Stromal cell of bone marrow (primary cell): Measurements from ENCODE around the gene RMND1.
"Not testable (repeated sequence)": the region's sequence is repeated elsewhere in the genome, so short reads cannot be mapped to it uniquely, and the experiment has no call there.

ENCODE experiments used
- DNase-seq: peaks from one replicate; pipeline ENCODE4 v3.0.0-alpha.2; 2012; ENCODE audit warnings: low read depth

Gene RMND1

DNA sequence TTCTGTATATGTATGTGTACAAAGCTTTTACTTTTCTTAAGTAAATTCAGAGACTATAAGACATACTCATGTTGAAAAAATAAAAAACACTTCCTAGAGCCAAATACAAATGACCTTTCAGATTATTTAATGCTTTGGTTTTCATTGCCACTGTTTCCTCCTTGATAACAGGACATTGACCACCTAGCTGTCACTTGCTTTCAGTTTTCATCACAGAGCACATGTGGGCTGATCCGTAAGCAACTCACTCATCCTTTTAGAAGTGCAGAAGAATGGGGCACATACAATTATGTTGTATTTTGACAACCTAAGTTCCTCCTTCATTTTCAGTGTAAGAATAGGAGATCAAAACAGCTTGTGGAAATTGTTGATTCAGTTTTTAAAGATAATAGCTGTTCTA is 66.7 kb downstream of the RMND1 start:
- no peak for DNase-seq

DNA sequence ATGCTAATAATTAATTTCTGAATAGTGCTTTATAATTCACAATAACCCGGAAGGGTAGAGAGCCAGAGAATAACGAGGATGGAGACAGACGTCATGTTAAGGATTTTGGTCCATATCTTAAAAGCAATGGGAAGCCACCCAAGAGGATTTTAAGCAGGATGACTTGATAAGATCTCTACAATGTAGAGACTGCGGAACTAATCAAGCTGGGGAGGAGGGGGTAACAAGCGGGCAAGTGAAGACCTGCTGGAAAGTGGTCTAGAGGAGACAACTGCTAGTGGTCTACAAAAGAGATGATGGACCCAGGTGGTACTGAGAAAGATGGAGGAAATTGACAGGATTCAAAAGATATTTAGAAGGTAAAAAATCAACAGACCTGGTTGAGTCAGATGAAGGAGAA is 67.8 kb downstream of the RMND1 start:
- no peak for DNase-seq

DNA sequence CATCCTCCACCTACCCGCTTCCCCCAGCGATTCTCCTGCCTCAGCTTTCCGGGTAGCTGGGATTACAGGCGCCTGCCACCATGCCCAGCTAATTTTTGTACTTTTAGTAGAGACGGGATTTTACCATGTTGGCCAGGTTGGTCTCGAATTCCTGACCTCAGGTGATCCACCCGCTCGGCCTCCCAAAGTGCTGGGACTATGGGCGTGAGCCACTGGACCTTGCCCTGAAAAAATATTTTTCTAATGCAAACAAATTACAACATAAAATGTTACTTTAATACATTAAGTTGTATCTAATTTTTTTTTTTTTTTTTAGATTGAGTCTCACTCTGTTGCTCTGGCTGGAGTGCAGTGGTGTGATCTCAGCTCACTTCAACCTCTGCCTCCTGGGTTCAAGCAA is 69.3 kb downstream of the RMND1 start:
- DNase-seq, result not testable (repeated sequence)

DNA sequence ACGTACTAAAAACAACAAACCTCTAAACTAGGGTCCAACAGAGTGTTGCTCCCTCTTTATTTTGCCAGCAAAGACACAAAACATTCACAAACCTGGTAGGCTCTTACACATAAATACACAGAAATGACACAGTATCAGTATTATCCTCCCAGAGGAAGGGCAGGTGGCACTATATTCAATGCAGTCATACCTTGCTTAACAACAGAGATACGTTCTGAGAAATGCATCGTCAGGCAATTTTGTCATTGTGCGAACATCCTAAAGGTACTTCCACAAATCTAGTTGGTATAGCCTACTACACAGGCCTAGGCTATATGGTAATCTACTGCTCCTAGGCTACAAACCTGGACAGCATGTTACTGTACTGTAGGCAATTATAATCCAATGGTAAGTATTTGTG is 70.2 kb downstream of the RMND1 start:
- DNase-seq, result no peak

DNA sequence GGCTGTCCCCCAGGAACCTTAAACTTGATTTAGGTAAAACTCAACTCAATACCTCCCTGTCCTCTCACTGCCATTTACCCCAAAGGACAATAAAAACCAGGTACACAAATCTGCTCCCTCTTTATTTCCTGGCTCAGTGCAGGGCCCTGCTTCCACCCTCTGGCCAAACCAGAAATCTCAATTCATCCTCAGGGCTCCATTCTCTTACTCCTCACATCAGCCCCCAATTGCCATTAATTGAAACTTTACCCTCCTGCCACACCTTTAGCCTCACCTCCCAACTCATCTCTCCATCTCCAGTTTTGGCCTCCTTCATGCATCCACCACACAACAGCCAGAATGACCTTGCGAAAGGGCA is 71.1 kb downstream of the RMND1 start:
- no peak for DNase-seq

DNA sequence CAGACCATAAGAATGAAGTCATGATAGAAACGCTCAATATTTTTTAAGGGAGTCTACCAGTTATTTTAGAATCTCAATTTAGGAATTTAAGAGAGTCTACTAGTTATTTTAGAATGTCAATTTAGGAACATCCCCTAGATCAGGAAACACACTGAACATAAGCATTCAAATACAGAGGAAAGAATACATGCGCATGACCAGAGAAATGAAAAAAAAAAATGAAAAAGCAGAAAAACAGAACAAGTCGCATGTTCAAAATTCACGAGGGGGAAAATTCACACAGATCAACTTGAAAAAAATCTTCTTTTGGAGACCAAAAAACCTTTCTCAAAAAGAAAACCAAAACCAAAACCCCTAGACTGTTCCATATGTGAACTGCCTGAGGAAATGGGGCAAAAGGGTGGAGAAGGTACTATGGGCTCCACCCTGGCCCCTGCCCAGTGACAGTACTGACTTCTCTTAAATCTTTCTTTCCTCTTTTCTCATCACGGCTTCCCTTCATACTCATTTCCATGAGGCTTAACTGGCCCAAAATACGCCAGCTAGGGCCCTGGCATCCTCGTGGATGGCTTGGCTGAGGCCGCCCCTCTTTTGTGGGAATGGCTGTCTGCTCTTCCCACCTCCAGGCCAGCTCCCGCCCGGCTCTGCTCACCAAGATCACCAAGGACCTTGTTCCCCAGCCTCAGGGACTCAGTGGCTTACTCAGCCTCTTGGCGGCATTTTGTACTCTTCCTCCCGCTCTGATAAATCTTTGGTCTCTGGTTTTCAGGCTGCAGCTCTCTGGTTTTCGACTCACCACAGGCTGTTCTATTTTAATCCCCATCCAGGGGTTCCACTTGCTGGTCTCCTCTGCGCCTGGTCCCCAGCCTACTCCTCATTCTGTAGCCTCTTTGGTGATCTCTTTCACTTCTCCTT is 71.7 kb downstream of the RMND1 start:
- DNase-seq, result no peak

DNA sequence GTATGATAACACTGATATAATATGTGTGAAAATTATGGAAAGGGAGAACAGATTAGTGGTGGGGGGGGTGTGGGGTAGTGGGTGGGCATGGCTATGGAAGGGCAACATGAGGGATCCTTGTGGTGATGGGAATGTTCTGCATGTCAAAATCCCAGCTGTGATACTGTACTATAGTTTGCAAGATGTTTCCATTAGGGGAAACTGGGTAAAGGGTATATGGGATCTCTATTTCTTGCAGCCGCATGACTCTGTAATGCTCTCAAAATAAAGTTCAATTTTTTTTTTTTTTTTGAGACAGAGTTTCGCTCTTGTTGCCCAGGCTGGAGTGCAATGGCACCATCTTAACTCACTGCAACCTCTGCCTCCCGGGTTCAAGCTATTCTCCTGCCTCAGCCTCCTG is 74.8 kb downstream of the RMND1 start:
- DNase-seq, result no peak

DNA sequence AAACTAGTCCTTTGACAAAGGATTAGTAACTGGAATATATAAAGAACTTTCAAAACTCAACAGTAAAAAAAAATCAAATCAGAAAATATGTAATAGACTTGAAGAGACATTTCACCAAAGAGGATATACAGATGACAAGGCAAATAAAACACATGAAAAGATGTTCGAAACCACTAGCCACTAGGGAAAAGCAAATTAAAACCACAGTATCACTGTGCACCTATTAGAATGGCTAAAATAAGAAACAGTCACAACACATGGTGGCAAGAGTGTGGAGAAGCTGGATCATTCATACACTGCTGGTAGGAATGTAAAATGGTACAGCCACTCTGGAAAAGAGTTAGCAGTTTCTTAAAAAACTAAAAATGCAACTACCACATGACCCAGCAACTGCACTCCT is 75.5 kb downstream of the RMND1 start:
- DNase-seq, result no peak

DNA sequence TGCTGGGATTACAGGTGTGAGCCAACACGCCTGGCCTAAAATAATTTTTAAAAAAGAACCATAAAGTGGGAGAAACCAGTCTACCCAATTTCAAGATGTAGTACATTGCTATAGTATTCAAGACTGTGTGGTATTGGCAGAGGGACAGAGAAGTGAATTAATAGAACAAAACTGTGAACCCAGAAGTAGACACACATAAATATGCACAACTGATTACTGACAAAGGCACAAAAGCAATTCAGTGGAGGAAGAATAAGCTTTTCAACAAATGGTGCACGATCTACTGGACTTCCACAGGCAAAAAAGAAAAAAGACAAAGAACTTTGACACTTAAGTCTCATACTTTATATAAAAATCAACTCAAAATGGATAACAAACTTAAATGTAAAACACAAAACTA is 76.1 kb downstream of the RMND1 start:
- DNase-seq, result no peak

DNA sequence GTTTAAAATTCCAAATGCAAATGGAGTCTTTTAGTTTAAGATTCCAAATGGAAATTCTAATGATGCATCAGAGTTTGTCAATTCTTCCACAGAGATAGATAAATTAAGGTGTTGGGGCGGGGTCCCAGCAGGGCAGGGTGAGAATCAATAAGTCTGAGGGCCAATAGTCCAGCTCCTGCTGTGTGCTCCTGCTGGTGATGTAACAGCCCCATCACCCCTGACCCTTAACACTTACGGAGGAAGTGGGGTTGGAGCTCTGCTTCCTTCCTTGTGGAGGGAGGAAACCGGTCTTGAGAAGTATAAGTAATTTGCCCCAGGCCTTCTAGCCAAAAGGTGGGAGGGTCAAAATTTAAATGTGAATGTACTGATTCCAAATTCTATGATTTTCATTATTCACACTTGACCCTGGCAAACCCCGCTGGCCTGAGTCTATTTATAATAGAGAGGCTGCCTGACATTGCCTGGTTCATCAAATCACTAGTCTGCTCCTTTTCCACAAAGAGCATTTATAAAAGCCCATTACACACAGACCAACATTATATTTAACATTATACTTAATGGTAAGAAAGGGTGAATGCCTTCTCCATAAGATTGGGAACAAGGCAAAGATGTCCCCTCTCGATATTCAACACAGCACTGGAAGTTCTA is 77.8 kb downstream of the RMND1 start:
- DNase-seq, result no peak

DNA sequence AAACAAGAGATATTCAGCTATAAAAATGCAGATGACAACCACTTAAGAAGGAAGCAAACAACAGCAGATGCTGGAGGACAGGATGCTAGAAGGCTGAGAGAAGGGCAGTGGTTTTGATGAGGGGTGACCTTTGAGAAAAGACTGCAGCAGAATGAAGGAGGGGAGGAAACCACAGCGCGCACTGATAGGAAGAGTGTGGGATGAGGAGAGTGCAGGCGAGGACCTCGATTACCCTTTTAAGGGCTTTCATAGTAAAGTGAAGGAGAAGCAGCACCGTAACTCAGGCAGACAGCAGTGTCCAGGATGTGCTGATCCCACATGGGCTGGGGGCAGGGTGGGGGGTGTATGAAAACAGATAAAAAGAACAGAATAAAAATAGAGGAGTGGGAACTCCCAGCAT is 79.8 kb downstream of the RMND1 start:
- DNase-seq, result no peak

DNA sequence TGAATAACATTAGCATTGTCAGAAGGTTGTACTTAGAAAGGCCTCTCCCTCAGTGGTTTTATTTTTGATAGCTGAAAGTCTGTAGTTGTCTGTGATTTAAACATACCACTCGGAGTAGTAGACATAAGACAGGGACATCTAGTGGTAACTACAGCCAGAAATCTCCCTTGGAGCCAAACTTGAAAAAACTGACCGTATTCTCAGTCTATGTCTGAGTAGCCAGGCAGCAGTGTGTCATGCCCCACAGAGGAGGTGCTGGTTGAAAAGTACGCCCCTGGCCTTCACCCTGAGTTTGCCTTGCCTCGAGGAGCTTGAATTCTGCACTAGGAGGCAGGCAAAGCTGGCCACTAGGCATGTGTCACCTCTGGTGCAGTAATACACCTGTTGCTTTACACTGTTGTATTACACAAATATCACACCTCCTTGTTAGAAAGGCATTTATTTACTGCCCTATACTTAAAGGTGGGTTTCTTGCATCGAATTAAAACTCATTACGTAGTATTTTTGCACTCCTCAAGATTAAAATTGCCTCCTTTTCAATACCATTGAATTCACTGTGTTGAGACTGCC is 81.3 kb downstream of the RMND1 start:
- peak; percentile 23 for DNase-seq

DNA sequence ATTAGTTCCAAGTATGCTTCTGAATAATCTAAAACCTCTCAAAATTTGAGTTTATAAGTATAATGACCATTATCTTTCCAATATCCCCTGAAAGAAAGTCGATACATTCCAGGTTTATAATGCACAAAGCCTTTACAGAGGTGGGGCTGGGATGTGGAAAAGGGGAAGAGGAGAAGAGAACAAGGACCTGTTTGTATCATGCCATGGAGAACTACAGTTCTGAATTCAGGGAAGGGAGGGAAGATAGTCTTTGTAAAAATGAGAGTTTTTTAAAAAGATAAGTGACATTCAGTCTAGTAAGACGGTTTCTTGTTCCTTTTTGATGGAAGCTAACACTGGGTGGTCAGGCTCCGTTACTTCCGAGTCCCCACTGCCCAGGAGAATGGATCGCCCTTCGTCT is 86.7 kb downstream of the RMND1 start:
- DNase-seq, result no peak

DNA sequence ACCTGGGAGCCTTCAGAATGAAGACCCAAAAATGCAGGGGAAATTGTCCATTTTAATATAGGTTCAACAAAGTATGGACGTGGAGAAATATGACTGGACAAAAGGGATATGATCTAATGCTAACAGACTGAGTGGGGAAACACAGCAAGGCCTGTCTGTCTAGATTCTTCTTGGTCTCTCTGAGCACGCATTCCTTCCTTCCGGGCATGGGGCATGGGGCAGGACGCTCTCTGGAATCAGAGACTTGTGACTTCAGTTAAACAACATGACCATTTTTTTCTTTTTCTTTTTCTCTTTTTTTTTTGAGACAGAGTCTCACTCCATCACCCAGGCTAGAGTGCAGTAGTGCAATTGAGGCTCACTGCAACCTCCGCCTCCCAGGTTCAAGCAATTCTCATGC is 92.4 kb downstream of the RMND1 start:
- no peak for DNase-seq

DNA sequence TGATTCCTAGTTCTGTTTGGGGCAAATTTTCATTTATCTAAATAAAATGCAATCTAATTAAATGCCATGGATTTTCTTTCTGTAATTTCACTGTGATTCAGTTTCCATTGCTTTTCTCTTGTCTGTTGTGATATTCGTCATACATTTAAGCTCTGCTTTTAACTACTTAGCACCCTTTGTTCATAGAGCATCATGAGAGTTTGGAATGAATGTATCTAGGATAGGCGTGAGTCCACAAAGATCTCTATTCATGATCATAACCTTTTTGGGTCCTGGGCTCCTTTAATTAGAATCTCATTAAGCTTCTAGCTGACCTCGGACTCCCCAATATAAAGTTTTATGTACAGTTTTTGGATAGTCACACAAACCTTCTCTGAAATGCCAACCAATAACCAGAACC is 93.5 kb downstream of the RMND1 start:
- no peak for DNase-seq

DNA sequence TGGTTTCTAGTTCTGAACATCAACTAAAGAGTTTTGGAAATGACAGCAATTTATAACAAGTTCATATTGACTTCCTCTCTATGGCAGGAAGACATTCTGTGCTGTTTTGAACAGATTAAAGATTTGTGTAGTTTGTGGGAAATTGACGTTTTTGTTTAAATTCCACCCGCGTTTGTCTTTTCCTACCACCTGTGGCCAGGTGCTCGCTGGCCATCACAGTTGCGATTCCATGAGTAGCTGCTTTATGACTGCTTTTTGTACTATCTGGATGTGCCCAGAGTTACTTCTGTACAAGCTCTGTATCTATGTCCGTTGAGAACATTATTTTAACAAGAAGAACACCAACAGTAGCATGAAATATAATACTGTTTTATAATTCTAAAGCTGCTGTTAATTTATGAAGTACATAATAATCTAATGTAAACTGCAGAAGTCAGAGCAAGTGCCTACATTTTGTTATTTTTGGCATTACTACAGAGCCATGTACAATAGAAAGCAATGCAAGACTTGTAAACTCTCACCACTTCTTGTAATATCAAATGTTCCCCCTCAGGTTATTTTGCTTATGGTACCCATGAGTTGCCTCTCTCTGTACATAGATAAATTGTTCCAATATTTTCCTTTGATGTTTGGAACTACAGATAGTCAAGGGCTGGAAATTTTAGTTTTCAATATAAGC is 94.0 kb downstream of the RMND1 start:
- DNase-seq, result no peak

DNA sequence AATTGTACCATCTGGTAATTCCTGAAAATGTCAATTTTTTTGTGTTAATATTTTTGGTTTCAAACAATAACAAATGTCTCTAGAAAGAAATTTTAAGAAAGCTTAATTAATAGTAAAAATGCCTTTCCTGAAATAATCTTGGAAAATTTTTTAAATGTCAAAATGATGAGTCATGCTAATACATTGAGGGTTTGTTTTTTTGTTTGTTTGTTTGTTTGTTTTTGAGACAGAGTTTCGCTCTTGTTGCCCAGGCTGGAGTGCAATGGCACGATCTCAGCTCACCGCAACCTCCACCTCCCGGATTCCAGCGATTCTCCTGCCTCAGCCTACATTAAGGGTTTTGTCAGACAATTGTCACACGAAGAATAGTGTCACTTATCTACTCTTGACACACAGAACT is 94.9 kb downstream of the RMND1 start:
- not testable (repeated sequence) for DNase-seq
